ENCODE results near the gene KLHDC2. TPM values are rescaled to one million over a fixed set of nuclear protein-coding genes. Genes with fewer than 3 reads are reported as not detected.
"Not testable (repeated sequence)": the region's sequence is repeated elsewhere in the genome, so short reads cannot be mapped to it uniquely, and the experiment has no call there.

Gene KLHDC2
- total RNA-seq, 2 donors from 2014 or later, result 78.4 to 83.2 TPM

GRCh38 chr14:49733836-49734235 lies 34.1 kb upstream of the KLHDC2 start:
- no peaks in the 10 kb centered on the region for H3K27me3 ChIP-seq (replicated peaks; ENCODE audit: insufficient read depth)
- intact Hi-C loops (cut with DNase I), result no loop called here
- H3K27ac ChIP-seq, result no peak overlapping the region
- no peak for DNase-seq (ENCODE audit: low spot score)
- no peak overlapping the region for H3K4me3 ChIP-seq
- no peaks in the 10 kb centered on the region for H3K9me3 ChIP-seq
- TF ChIP-seq POLR2A (IDR thresholded peaks at IDR 0.05), result no peak
- no peak for TF ChIP-seq POLR2AphosphoS5 (IDR thresholded peaks at IDR 0.05)
- no peak for TF ChIP-seq CTCF (IDR thresholded peaks at IDR 0.05)
- no peaks in the 10 kb centered on the region for H3K36me3 ChIP-seq
- H3K4me1 ChIP-seq (replicated peaks), result no peaks in the 10 kb centered on the region

- H3K36me3 ChIP-seq; H3K4me3 ChIP-seq; H3K4me1 ChIP-seq (replicated peaks); H3K9me3 ChIP-seq; intact Hi-C loops (cut with DNase I); H3K27me3 ChIP-seq (replicated peaks; ENCODE audit: insufficient read depth); H3K27ac ChIP-seq; DNase-seq (ENCODE audit: low spot score): not testable (repeated sequence)
- over 99% methylated on average over 4 of the region's 4 CpGs for whole genome bisulfite sequencing
These were observed 32.3 kb upstream of the KLHDC2 start for GRCh38 chr14:49735669-49736068.

- Histone ChIP-seq H3K27ac (no peak overlapping the region), H3K27me3 (replicated peaks; ENCODE audit: insufficient read depth) (no peaks in the 10 kb centered on the region), H3K9me3 (no peaks in the 10 kb centered on the region), H3K4me1 (replicated peaks) (no peaks in the 10 kb centered on the region), H3K36me3 (no peaks in the 10 kb centered on the region), H3K4me3 (no peak overlapping the region)
- WGBS, result 77% methylated on average over 1 of the region's 1 CpG
- TF ChIP-seq CTCF (IDR thresholded peaks at IDR 0.05) (no peak), POLR2A (IDR thresholded peaks at IDR 0.05) (no peak), POLR2AphosphoS5 (IDR thresholded peaks at IDR 0.05) (no peak)
- DNase-seq (ENCODE audit: low spot score), result no peak
- intact Hi-C loops (cut with DNase I), result no loop called here
These were observed 22.8 kb upstream of the KLHDC2 start for GRCh38 chr14:49745191-49745590.

GRCh38 chr14:49746476-49746875 lies 21.5 kb upstream of the KLHDC2 start:
- H3K36me3 ChIP-seq; DNase-seq (ENCODE audit: low spot score); intact Hi-C loops (cut with DNase I); H3K27ac ChIP-seq; H3K4me1 ChIP-seq (replicated peaks); H3K27me3 ChIP-seq (replicated peaks; ENCODE audit: insufficient read depth); H3K4me3 ChIP-seq; H3K9me3 ChIP-seq: not testable (repeated sequence)

- DNase-seq (ENCODE audit: low spot score), result no peak
- H3K27me3 ChIP-seq (replicated peaks; ENCODE audit: insufficient read depth), result no peaks in the 10 kb centered on the region
- H3K4me1 ChIP-seq (replicated peaks), result no peaks in the 10 kb centered on the region
- intact Hi-C loops (cut with DNase I), result no loop called here
- 76% methylated on average over 5 of the region's 5 CpGs for WGBS
- H3K4me3 ChIP-seq, result no peak overlapping the region
- H3K9me3 ChIP-seq, result no peaks in the 10 kb centered on the region
- H3K27ac ChIP-seq, result no peak overlapping the region
- H3K36me3 ChIP-seq, result no peaks in the 10 kb centered on the region
- no peak for TF ChIP-seq POLR2A (IDR thresholded peaks at IDR 0.05)
- no peak for TF ChIP-seq CTCF (IDR thresholded peaks at IDR 0.05)
- no peak for TF ChIP-seq POLR2AphosphoS5 (IDR thresholded peaks at IDR 0.05)
These were observed 13.3 kb upstream of the KLHDC2 start for GRCh38 chr14:49754570-49755097.

GRCh38 chr14:49755378-49755777 lies 12.6 kb upstream of the KLHDC2 start:
- TF ChIP-seq POLR2AphosphoS5 (IDR thresholded peaks at IDR 0.05), result no peak
- TF ChIP-seq CTCF (IDR thresholded peaks at IDR 0.05), result no peak
- TF ChIP-seq POLR2A (IDR thresholded peaks at IDR 0.05), result no peak
- Histone ChIP-seq H3K27ac (no peak overlapping the region), H3K4me3 (no peak overlapping the region), H3K9me3 (no peaks in the 10 kb centered on the region), H3K36me3 (no peaks in the 10 kb centered on the region), H3K4me1 (replicated peaks) (no peaks in the 10 kb centered on the region), H3K27me3 (replicated peaks; ENCODE audit: insufficient read depth) (no peaks in the 10 kb centered on the region)
- no peak for DNase-seq (ENCODE audit: low spot score)
- WGBS, result 88% methylated on average over 3 of the region's 3 CpGs
- intact Hi-C loops (cut with DNase I), result no loop called here

All from prostate gland (tissue), 2 donors.